ENCODE measurements around the gene SPNS3.

SPNS3 gene

GRCh38 chr17:4509923-4510617, 76.3 kb downstream of the SPNS3 start:
- Histone ChIP-seq H3K4me2 (ENCODE audit: low read length) (no peak overlapping the region), H3K14ac (ENCODE audit: low read length) (no peak overlapping the region), H3K9ac (ENCODE audit: low read length) (no peak overlapping the region), H4K91ac (ENCODE audit: low read depth, low read length) (peak overlapping the region; percentile 29), H4K8ac (ENCODE audit: low read depth, low read length) (no peak overlapping the region), H3K9me3 (ENCODE audit: insufficient read depth, low read depth, low read length) (no peaks in the 10 kb centered on the region), H3K4ac (ENCODE audit: low read depth, low read length) (peak overlapping the region; percentile 45), H3K36me3 (ENCODE audit: control insufficient read depth in 1 of 2, insufficient read depth in 2 of 2, low read length in 2 of 2) (peaks cover 23 to 53% of the 10 kb centered on the region in 2 experiments), H3K27me3 (ENCODE audit: insufficient read depth, low read length) (no peaks in the 10 kb centered on the region), H3K23ac (ENCODE audit: low read length) (no peak overlapping the region), H2AFZ (ENCODE audit: insufficient read depth, low read length, poor library complexity) (no peak overlapping the region), H2BK120ac (ENCODE audit: insufficient read depth, low read length, poor library complexity) (no peak overlapping the region), H3K4me3 (ENCODE audit: low read depth, low read length) (no peak overlapping the region), H3K18ac (ENCODE audit: low read length) (peak overlapping the region; percentile 11), H3K27ac (ENCODE audit: low read depth, low read length) (peak overlapping the region; percentile 12), H2BK12ac (ENCODE audit: low read length) (no peak overlapping the region), H3K79me1 (ENCODE audit: low read length) (peaks cover 49% of the 10 kb centered on the region), H3K4me1 (ENCODE audit: control insufficient read depth in 1 of 2, insufficient read depth in 2 of 2, low read length in 2 of 2) (peaks cover 80 to 91% of the 10 kb centered on the region in 2 experiments), H4K12ac (ENCODE audit: low read depth, low read length) (no peak overlapping the region), H2BK5ac (ENCODE audit: low read depth, low read length, poor library complexity) (no peak overlapping the region), H3K79me2 (ENCODE audit: control insufficient read depth, insufficient read depth, low read length, poor library complexity) (peaks cover 55% of the 10 kb centered on the region), H2AK5ac (ENCODE audit: low read length) (no peak overlapping the region)
- WGBS (ENCODE audit: extremely low coverage, insufficient coverage, insufficient read length) = no CpG with 5 or more reads among the region's 21 CpGs
- DNase-seq = no peak

DNA sequence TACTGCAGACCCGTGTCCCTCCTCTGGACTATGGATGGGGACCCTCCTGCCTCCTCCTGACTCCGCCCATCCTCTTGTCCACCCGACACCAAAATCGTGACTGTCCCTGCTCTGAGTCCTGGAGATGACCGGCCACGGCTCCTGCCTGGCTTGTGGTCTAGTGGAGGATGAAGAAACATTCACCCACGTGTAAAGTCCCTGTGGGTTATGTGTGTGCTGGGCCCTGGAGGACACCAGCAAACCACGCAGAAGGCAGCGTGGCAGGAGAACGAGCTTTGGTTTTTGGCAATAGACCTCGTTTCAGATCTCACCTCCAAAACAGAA, 76.8 kb downstream of the SPNS3 start:
- Histone ChIP-seq H4K91ac (ENCODE audit: low read depth, low read length) (no peak overlapping the region), H3K4me1 (ENCODE audit: control insufficient read depth in 1 of 2, insufficient read depth in 2 of 2, low read length in 2 of 2) (peaks cover 82 to 91% of the 10 kb centered on the region in 2 experiments), H4K12ac (ENCODE audit: low read depth, low read length) (no peak overlapping the region), H3K18ac (ENCODE audit: low read length) (no peak overlapping the region), H2AFZ (ENCODE audit: insufficient read depth, low read length, poor library complexity) (no peak overlapping the region), H3K14ac (ENCODE audit: low read length) (no peak overlapping the region), H3K9me3 (ENCODE audit: insufficient read depth, low read depth, low read length) (no peaks in the 10 kb centered on the region), H2BK12ac (ENCODE audit: low read length) (no peak overlapping the region), H3K27me3 (ENCODE audit: insufficient read depth, low read length) (no peaks in the 10 kb centered on the region), H2BK120ac (ENCODE audit: insufficient read depth, low read length, poor library complexity) (no peak overlapping the region), H3K9ac (ENCODE audit: low read length) (no peak overlapping the region), H3K36me3 (ENCODE audit: control insufficient read depth in 1 of 2, insufficient read depth in 2 of 2, low read length in 2 of 2) (peaks cover 26 to 54% of the 10 kb centered on the region in 2 experiments), H3K27ac (ENCODE audit: low read depth, low read length) (no peak overlapping the region), H3K4me3 (ENCODE audit: low read depth, low read length) (no peak overlapping the region), H3K79me1 (ENCODE audit: low read length) (peaks cover 52% of the 10 kb centered on the region), H3K4me2 (ENCODE audit: low read length) (no peak overlapping the region), H3K4ac (ENCODE audit: low read depth, low read length) (peak overlapping the region; percentile 11), H3K23ac (ENCODE audit: low read length) (no peak overlapping the region), H3K79me2 (ENCODE audit: control insufficient read depth, insufficient read depth, low read length, poor library complexity) (peaks cover 57% of the 10 kb centered on the region), H4K8ac (ENCODE audit: low read depth, low read length) (no peak overlapping the region), H2BK5ac (ENCODE audit: low read depth, low read length, poor library complexity) (no peak overlapping the region), H2AK5ac (ENCODE audit: low read length) (no peak overlapping the region)
- WGBS (ENCODE audit: extremely low coverage, insufficient coverage, insufficient read length) = no CpG with 5 or more reads among the region's 11 CpGs
- no peak for DNase-seq

DNA sequence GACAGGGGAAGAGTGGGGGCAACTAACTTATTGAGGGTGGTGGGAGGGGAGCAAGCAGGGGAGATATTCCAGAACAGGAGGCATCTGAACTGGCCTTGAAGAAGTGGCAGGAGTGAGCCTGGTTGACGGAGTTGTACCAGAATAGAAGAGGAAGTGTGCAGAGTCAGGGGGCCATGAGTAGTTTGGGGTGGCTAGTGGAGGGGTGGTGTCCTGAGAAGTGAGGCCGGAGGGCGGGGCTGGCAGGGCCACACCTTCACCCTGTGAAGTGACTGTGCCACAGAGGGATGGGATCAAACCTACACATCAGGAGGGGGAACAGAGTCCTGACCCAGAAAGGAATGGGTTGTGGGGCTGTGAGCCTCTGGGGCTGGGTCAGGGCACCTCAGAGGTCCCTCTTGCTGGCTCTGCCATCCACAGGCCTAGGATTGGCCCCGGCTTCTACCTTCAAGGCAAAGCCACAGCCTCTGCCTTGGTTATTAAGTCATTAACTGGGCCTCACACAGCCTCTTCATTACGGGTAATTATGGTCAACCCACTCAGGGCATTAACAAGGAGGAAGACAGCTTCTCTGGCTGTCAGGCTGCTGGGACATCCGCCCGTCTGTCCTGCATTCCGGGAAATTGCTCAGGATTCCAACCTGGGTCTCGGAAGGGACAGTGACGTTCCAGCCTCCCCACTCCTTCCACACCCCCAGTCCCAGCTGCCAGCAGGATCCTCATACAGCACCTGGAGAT, 77.6 kb downstream of the SPNS3 start:
- Histone ChIP-seq H3K14ac (ENCODE audit: low read length) (no peak overlapping the region), H3K9ac (ENCODE audit: low read length) (no peak overlapping the region), H3K79me1 (ENCODE audit: low read length) (peaks cover 45% of the 10 kb centered on the region), H3K4me2 (ENCODE audit: low read length) (no peak overlapping the region), H3K4me1 (ENCODE audit: control insufficient read depth in 1 of 2, insufficient read depth in 2 of 2, low read length in 2 of 2) (peaks cover 75 to 85% of the 10 kb centered on the region in 2 experiments), H3K36me3 (ENCODE audit: control insufficient read depth in 1 of 2, insufficient read depth in 2 of 2, low read length in 2 of 2) (peaks cover 30 to 56% of the 10 kb centered on the region in 2 experiments), H3K27ac (ENCODE audit: low read depth, low read length) (peak overlapping the region; percentile 20), H2AFZ (ENCODE audit: insufficient read depth, low read length, poor library complexity) (no peak overlapping the region), H3K27me3 (ENCODE audit: insufficient read depth, low read length) (no peaks in the 10 kb centered on the region), H2AK5ac (ENCODE audit: low read length) (no peak overlapping the region), H3K23ac (ENCODE audit: low read length) (no peak overlapping the region), H4K8ac (ENCODE audit: low read depth, low read length) (no peak overlapping the region), H3K4me3 (ENCODE audit: low read depth, low read length) (no peak overlapping the region), H2BK120ac (ENCODE audit: insufficient read depth, low read length, poor library complexity) (no peak overlapping the region), H3K4ac (ENCODE audit: low read depth, low read length) (peak overlapping the region; percentile 5), H3K18ac (ENCODE audit: low read length) (no peak overlapping the region), H2BK12ac (ENCODE audit: low read length) (no peak overlapping the region), H2BK5ac (ENCODE audit: low read depth, low read length, poor library complexity) (no peak overlapping the region), H4K12ac (ENCODE audit: low read depth, low read length) (no peak overlapping the region), H3K79me2 (ENCODE audit: control insufficient read depth, insufficient read depth, low read length, poor library complexity) (peaks cover 51% of the 10 kb centered on the region), H4K91ac (ENCODE audit: low read depth, low read length) (no peak overlapping the region), H3K9me3 (ENCODE audit: insufficient read depth, low read depth, low read length) (no peaks in the 10 kb centered on the region)
- DNase-seq = peak in 1 of 2 donors; percentile 34
- no CpG with 5 or more reads among the region's 10 CpGs for WGBS (ENCODE audit: extremely low coverage, insufficient coverage, insufficient read length)

DNA sequence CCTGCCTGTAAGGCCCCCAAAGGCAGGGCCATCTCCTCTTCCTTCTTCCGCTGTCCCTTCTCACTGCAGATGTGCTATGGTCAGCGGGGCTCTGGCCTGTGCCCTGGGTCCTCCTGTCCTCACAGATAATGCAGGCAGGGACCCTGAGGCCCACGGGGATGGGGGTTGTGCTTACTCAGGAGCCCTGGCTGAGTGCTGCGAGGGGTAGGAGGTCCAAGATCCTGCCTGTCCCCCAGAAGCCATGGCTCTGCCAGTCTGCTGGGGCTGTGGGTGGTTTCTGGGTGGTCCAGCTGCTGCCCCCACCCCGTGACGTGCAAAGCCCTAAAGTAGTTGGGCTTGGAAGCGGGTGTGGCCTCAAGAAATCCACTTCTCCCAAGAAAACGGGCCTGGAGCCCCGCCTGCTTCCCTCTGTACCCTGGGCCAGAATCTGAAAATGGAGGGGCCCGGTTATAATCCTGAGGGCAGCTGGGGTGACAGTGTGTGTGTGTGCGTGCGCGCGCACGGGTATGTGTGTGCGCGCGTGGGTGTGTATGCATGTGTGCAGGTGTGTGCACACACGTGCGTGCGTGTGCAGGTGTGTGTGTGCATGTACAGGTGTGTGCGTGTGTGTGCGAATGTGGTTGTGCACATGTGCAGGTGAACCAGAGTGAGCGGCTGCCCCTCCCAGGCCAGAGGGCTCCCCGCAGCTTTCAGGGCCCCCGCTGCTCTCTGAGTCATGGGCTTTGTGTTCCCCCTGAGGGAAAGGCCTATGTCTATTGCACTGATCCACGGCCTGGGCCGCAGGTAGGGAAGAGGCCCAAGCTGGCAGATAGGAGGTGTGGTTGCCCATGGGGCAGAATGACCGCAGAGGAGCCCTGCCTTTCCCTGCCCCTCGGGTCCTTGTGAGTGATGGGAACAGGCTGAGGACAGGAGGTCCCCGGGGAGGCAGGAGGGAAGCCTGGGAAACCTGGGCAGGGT, 78.7 kb downstream of the SPNS3 start:
- H3K18ac ChIP-seq (ENCODE audit: low read length) = peak overlapping the region; percentile 31
- H2BK5ac ChIP-seq (ENCODE audit: low read depth, low read length, poor library complexity) = peak overlapping the region; percentile 74
- no peak overlapping the region for H3K23ac ChIP-seq (ENCODE audit: low read length)
- no peaks in the 10 kb centered on the region for H3K27me3 ChIP-seq (ENCODE audit: insufficient read depth, low read length)
- no peak overlapping the region for H4K12ac ChIP-seq (ENCODE audit: low read depth, low read length)
- peak overlapping the region; percentile 78 for H3K4ac ChIP-seq (ENCODE audit: low read depth, low read length)
- H2BK120ac ChIP-seq (ENCODE audit: insufficient read depth, low read length, poor library complexity) = peak overlapping the region; percentile 19
- H4K8ac ChIP-seq (ENCODE audit: low read depth, low read length) = no peak overlapping the region
- H4K91ac ChIP-seq (ENCODE audit: low read depth, low read length) = peak overlapping the region; percentile 62
- peak overlapping the region; percentile 61 for H3K14ac ChIP-seq (ENCODE audit: low read length)
- H3K4me1 ChIP-seq (ENCODE audit: control insufficient read depth in 1 of 2, insufficient read depth in 2 of 2, low read length in 2 of 2) = peaks cover 68 to 77% of the 10 kb centered on the region in 2 experiments
- no peaks in the 10 kb centered on the region for H3K9me3 ChIP-seq (ENCODE audit: insufficient read depth, low read depth, low read length)
- no CpG with 5 or more reads among the region's 31 CpGs for WGBS (ENCODE audit: extremely low coverage, insufficient coverage, insufficient read length)
- peaks cover 33 to 56% of the 10 kb centered on the region in 2 experiments for H3K36me3 ChIP-seq (ENCODE audit: control insufficient read depth in 1 of 2, insufficient read depth in 2 of 2, low read length in 2 of 2)
- H3K27ac ChIP-seq (ENCODE audit: low read depth, low read length) = peak overlapping the region; percentile 91
- no peak overlapping the region for H2AFZ ChIP-seq (ENCODE audit: insufficient read depth, low read length, poor library complexity)
- H3K79me1 ChIP-seq (ENCODE audit: low read length) = peaks cover 41% of the 10 kb centered on the region
- no peak for DNase-seq
- no peak overlapping the region for H3K9ac ChIP-seq (ENCODE audit: low read length)
- H3K79me2 ChIP-seq (ENCODE audit: control insufficient read depth, insufficient read depth, low read length, poor library complexity) = peaks cover 44% of the 10 kb centered on the region
- peak overlapping the region; percentile 9 for H3K4me2 ChIP-seq (ENCODE audit: low read length)
- peak overlapping the region; percentile 60 for H2BK12ac ChIP-seq (ENCODE audit: low read length)
- H2AK5ac ChIP-seq (ENCODE audit: low read length) = peak overlapping the region; percentile 69
- no peak overlapping the region for H3K4me3 ChIP-seq (ENCODE audit: low read depth, low read length)

All from trophoblast cell (in vitro differentiated cells and primary cell).